ENCODE measurements around the gene RCOR2. TPM values are rescaled to one million over a fixed set of nuclear protein-coding genes. Genes with fewer than 3 reads are reported as not detected.

The RCOR2 gene
- total RNA-seq, 1 donor from 2014 or later = 2.6 TPM

- Mint-ChIP-seq H3K36me3 (ENCODE audit: unreplicated experiment) (no peaks in the 10 kb centered on the region), H3K4me3 (ENCODE audit: unreplicated experiment) (no peak overlapping the region), H3K4me1 (ENCODE audit: unreplicated experiment) (peaks cover 28% of the 10 kb centered on the region), H3K27me3 (ENCODE audit: unreplicated experiment) (no peaks in the 10 kb centered on the region), H3K9me3 (ENCODE audit: unreplicated experiment) (no peaks in the 10 kb centered on the region), H3K27ac (ENCODE audit: unreplicated experiment) (no peak overlapping the region)
- no peak for TF ChIP-seq CTCF (IDR thresholded peaks at IDR 0.05)
- no peak for DNase-seq (ENCODE audit: extremely low spot score, unreplicated experiment)
These were observed 24.9 kb upstream of the RCOR2 start for GRCh38 chr11:63941901-63942300.

DNA sequence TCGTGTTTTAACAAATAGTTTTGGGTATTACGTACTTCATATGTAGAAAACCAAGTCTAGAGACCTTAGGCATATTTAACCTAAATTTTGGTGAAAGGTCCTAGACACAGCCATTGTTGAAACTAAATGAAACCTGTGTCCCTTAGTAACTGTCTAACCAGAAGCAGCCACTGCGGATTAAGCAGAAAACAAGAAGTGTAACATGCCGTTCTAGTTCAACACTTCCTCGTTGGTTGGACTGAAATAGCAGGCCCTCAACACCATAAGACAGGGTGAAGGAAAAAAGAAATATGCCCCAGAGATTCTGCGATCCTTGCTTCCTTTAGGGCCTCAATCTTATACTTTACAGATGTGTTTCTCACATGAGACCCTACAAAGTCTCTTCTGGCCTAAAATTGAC lies 23.8 kb upstream of the RCOR2 start:
- Mint-ChIP-seq H3K9me3 (ENCODE audit: unreplicated experiment) (no peaks in the 10 kb centered on the region), H3K4me3 (ENCODE audit: unreplicated experiment) (peak overlapping the region; percentile 53), H3K36me3 (ENCODE audit: unreplicated experiment) (no peaks in the 10 kb centered on the region), H3K27ac (ENCODE audit: unreplicated experiment) (no peak overlapping the region), H3K27me3 (ENCODE audit: unreplicated experiment) (no peaks in the 10 kb centered on the region), H3K4me1 (ENCODE audit: unreplicated experiment) (peaks cover 27% of the 10 kb centered on the region)
- TF ChIP-seq CTCF (IDR thresholded peaks at IDR 0.05) = no peak
- no peak for DNase-seq (ENCODE audit: extremely low spot score, unreplicated experiment)

GRCh38 chr11:63939397-63939891 lies 22.5 kb upstream of the RCOR2 start:
- Mint-ChIP-seq H3K27me3 (ENCODE audit: unreplicated experiment) (no peaks in the 10 kb centered on the region), H3K9me3 (ENCODE audit: unreplicated experiment) (no peaks in the 10 kb centered on the region), H3K4me1 (ENCODE audit: unreplicated experiment) (peaks cover 20% of the 10 kb centered on the region), H3K36me3 (ENCODE audit: unreplicated experiment) (no peaks in the 10 kb centered on the region), H3K27ac (ENCODE audit: unreplicated experiment) (peak overlapping the region; percentile 83), H3K4me3 (ENCODE audit: unreplicated experiment) (peak overlapping the region; percentile 83)
- no peak for TF ChIP-seq CTCF (IDR thresholded peaks at IDR 0.05)
- no peak for DNase-seq (ENCODE audit: extremely low spot score, unreplicated experiment)

- Mint-ChIP-seq H3K9me3 (ENCODE audit: unreplicated experiment) (no peaks in the 10 kb centered on the region), H3K27ac (ENCODE audit: unreplicated experiment) (peak within 1 kb of the TSS; percentile 83), H3K36me3 (ENCODE audit: unreplicated experiment) (no peaks in the 10 kb centered on the region), H3K4me3 (ENCODE audit: unreplicated experiment) (peak within 1 kb of the TSS; percentile 83), H3K27me3 (ENCODE audit: unreplicated experiment) (no peaks in the 10 kb centered on the region), H3K4me1 (ENCODE audit: unreplicated experiment) (peaks cover 16% of the 10 kb centered on the region)
- peak; percentile 97 for DNase-seq (ENCODE audit: extremely low spot score, unreplicated experiment)
- TF ChIP-seq CTCF (IDR thresholded peaks at IDR 0.05) = peak; percentile 14
These were observed 21.8 kb upstream of the RCOR2 start, which contains the start of gene NAA40 for GRCh38 chr11:63938479-63939396. TSS of gene NAA40 (plus strand) at chr11:63939002. CDS start at chr11:63939097, 95 bp downstream.

Data from osteocyte (in vitro differentiated cells).